ENCODE results near the gene NKRF.

- no peak for TF ChIP-seq CTCF (conservative IDR thresholded peaks at IDR 0.05; ENCODE audit: low read depth, low read length)
- no peak for TF ChIP-seq EZH2 (IDR thresholded peaks at IDR 0.05; ENCODE audit: low read length, unreplicated experiment)
These were observed 11.4 kb upstream of the NKRF start for GRCh38 chrX:119617517-119618164.

Data from PC-3 (cell line).